Left lung (tissue), 10 donors: Measurements from ENCODE around the gene ANKRD16. TPM values are rescaled to one million over a fixed set of nuclear protein-coding genes. Genes with fewer than 3 reads are reported as not detected.
"Not testable (repeated sequence)": the region's sequence is repeated elsewhere in the genome, so short reads cannot be mapped to it uniquely, and the experiment has no call there.

Experiments
- ATAC-seq: fragments of 200-7000 bp; cut with Tn5 transposase; one replicate; pipeline ENCODE4 v1.9.1; 2020; ENCODE audit warnings: moderate library complexity
- DNase-seq, 4 donors: peaks; one replicate each; pipeline ENCODE4 v3.0.0-alpha.2; 2013 to 2020
- H3K27ac ChIP-seq, 2 donors: fragments of 200-600 bp; sonication (generic) in 1 of 2; one replicate each; pipeline versions ENCODE4 v1.5.0 to v1.8.0; 2020 to 2021
- H3K27me3 ChIP-seq, 2 donors: fragments of 200-600 bp; sonication (generic) in 1 of 2; one replicate each; pipeline versions ENCODE4 v1.5.0 to v1.8.0; 2020 to 2021
- H3K36me3 ChIP-seq, 2 donors: fragments of 200-600 bp; sonication (generic) in 1 of 2; one replicate each; pipeline versions ENCODE4 v1.5.0 to v1.8.0; 2020 to 2021
- H3K4me1 ChIP-seq, 2 donors: fragments of 200-600 bp; one replicate each; pipeline ENCODE4 v1.8.0; 2021
- H3K4me3 ChIP-seq, 2 donors: fragments of 200-600 bp; sonication (generic) in 1 of 2; one replicate each; pipeline versions ENCODE4 v1.5.0 to v1.8.0; 2020 to 2021; ENCODE audit warnings: mild to moderate bottlenecking in 1 of 2
- H3K9me3 ChIP-seq, 2 donors: fragments of 200-600 bp; sonication (generic) in 1 of 2; one replicate each; pipeline versions ENCODE4 v1.5.0 to v1.8.0; 2020 to 2021
- CTCF ChIP-seq, 2 donors: fragments of 200-600 bp; sonication (generic) in 1 of 2; IDR thresholded peaks; one replicate each; pipeline versions ENCODE4 v1.5.0 to v1.8.0; 2021; ENCODE audit warnings: antibody characterized with exemption in 2 of 2
- intact Hi-C, 2 donors: fragments of 100-400 bp; cut with DNase I; formaldehyde crosslinking; loops; one replicate each; pipeline versions ENCODE4 v1.11.2 to v1.14.2; 2022
- polyA plus RNA-seq, 6 donors: library from polyadenylated mRNA; unstranded; fragments of 120-200 nt; gene quantifications; one replicate each; pipeline ENCODE4 v1.2.1, GENCODE V29; 2013; ENCODE audit not compliant: insufficient read length in 6 of 6
- total RNA-seq, 2 donors: library from RNA; stranded (reverse); fragmentation: NEBNext Ultra II Directional; extraction: Animal tissue kit (Norgen Biotek cat#: 25700); gene quantifications; one replicate each; pipeline ENCODE4 v1.2.1, GENCODE V29; 2021
- donor health status: DM: no; HTN: yes; CAD: no.
- donor health status: DM: no; HTN: no; CAD: no.

Gene ANKRD16
- total and polyA plus RNA-seq, 8 donors = 4.4 to 13.0 (median 11.7) TPM

- ATAC-seq (no peak), DNase-seq (no peak)
- H3K27ac ChIP-seq = no peak overlapping the region
- no peaks in the 10 kb centered on the region for H3K27me3 ChIP-seq
- no peak overlapping the region for H3K4me3 ChIP-seq
- intact Hi-C loops = no loop called here
- no peaks in the 10 kb centered on the region for H3K4me1 ChIP-seq
- H3K9me3 ChIP-seq = no peaks in the 10 kb centered on the region
- TF ChIP-seq CTCF (IDR thresholded peaks at IDR 0.05) = no peak
- peaks cover 0 to 98% of the 10 kb centered on the region in 2 donors for H3K36me3 ChIP-seq
These were observed 25.8 kb upstream of the ANKRD16 start for GRCh38 chr10:5915451-5915850.

GRCh38 chr10:5913736-5914135 is 24.0 kb upstream of the ANKRD16 start:
- no peaks in the 10 kb centered on the region for H3K4me1 ChIP-seq
- DNase-seq (no peak), ATAC-seq (no peak)
- H3K27ac ChIP-seq = no peak overlapping the region
- intact Hi-C loops = no loop called here
- TF ChIP-seq CTCF (IDR thresholded peaks at IDR 0.05) = no peak
- H3K27me3 ChIP-seq = no peaks in the 10 kb centered on the region
- no peak overlapping the region for H3K4me3 ChIP-seq
- no peaks in the 10 kb centered on the region for H3K9me3 ChIP-seq
- H3K36me3 ChIP-seq = peaks cover 0 to 98% of the 10 kb centered on the region in 2 donors

- H3K9me3 ChIP-seq = no peaks in the 10 kb centered on the region
- no peak for TF ChIP-seq CTCF (IDR thresholded peaks at IDR 0.05)
- intact Hi-C loops = no loop called here
- H3K4me3 ChIP-seq = no peak overlapping the region
- H3K27me3 ChIP-seq = no peaks in the 10 kb centered on the region
- no peak overlapping the region for H3K27ac ChIP-seq
- H3K36me3 ChIP-seq = peaks cover 0 to 88% of the 10 kb centered on the region in 2 donors
- no peaks in the 10 kb centered on the region for H3K4me1 ChIP-seq
- ATAC-seq (no peak), DNase-seq (no peak)
These were observed 22.0 kb upstream of the ANKRD16 start for GRCh38 chr10:5911670-5912069.

- Histone ChIP-seq H3K4me1 (peaks cover 0 to 5% of the 10 kb centered on the region in 2 donors), H3K27me3 (no peaks in the 10 kb centered on the region), H3K9me3 (no peaks in the 10 kb centered on the region), H3K36me3 (peaks cover 0 to 87% of the 10 kb centered on the region in 2 donors), H3K27ac (no peak overlapping the region), H3K4me3 (no peak overlapping the region)
- DNase-seq (no peak), ATAC-seq (no peak)
- TF ChIP-seq CTCF (IDR thresholded peaks at IDR 0.05) = no peak
- intact Hi-C loops = no loop called here
These were observed 20.8 kb upstream of the ANKRD16 start for GRCh38 chr10:5910323-5911100.

- DNase-seq = not testable (repeated sequence)
These were observed 19.0 kb upstream of the ANKRD16 start for GRCh38 chr10:5908676-5909075.

More at GRCh38 chr10:5908676-5909075, 19.0 kb upstream of the ANKRD16 start:
- H3K27me3 ChIP-seq, H3K4me3 ChIP-seq, H3K27ac ChIP-seq, H3K4me1 ChIP-seq, H3K9me3 ChIP-seq, intact Hi-C loops, ATAC-seq: not testable (repeated sequence)
- peaks cover 0 to 75% of the 10 kb centered on the region in 2 donors for H3K36me3 ChIP-seq
